Inflammatory macrophage (primary cell): ENCODE measurements around the gene RAB3C.

Source experiments
- DNase-seq, 2 donors: peaks; one replicate each; pipeline ENCODE4 v3.0.0-alpha.2; 2020 to 2022

RAB3C gene

DNA sequence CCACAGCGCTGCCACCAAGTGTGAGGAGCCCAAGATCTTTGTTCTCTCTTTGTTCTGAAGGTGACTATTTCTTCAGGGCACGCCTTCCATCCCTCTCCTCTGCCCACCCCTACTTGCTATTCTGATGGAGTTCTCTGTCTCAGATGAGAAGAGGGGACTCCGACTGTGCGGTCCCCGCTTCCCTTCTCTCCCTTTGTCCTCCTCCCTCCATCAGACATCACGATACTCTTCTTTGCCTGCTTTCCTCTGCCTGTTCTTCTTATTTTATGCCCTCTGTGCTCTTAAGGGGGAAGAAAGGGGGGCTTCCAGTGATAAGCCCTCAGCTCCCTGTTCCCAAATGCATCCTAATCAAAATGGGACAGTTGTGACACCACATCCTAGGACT, 307.8 kb downstream of the RAB3C start:
- DNase-seq, result no peak

DNA sequence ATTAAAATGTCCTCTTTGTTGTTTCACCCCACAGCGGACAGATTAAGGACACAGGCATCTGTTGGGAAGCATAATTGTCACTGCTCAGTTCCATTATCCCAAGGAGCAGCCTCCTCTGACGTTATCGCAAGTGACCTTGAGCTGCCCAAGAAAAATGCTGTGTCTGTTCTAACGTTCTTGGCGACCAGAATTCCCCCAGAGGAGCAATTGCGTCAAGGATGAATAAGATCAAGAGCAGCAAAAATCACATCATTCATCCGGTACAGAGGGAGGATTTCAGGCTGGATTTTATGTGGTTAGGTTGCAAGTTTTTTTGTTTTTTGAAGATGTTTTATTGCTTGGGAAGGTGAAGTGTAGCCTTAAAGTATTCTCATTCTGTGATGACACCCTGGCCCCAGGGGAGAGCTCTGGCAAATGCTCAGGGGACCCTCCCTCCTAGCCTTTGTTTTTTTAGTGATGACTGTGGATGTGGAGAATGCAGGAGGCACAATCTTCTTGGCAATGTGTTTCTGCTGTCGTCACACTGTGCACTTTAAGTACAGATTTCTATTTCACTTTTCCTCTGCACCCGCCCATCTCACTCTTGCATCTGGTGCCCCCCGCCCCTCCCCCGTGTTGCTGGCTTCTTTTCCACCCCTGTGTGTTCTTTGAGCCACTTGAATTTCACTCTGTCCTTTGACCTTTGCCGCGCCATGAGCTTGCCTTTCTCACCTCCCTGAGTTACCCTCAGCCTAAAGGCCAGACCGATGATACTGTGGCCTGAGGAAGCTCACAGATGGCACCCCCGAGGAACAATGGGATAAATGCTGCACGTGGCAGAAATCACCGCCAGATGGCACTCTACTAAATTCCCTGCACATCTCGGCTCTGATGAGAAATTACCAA, 308.5 kb downstream of the RAB3C start:
- peak; percentile 62 to 68 for DNase-seq

GRCh38 chr5:58891971-58892343, 309.1 kb downstream of the RAB3C start:
- DNase-seq, result no peak

DNA sequence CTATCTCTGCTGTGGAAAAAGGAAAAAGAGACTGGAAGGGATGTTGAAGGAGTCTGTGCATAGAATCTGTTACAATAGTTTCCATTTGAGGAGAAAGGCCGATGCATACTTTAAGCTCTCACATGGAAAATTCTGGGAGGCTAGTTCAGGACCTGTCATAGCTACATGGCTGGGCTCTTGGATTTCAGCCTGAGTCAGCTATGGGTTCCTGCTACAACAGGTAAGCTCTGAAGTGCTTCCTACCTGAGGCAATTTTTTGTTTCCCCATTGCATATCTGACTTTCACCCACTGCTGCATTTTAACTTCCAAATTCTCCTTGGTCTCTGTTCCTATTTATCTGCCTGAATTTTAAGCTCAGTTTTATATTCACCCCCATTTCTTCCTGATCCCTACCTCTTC, 310.7 kb downstream of the RAB3C start:
- no peak for DNase-seq

DNA sequence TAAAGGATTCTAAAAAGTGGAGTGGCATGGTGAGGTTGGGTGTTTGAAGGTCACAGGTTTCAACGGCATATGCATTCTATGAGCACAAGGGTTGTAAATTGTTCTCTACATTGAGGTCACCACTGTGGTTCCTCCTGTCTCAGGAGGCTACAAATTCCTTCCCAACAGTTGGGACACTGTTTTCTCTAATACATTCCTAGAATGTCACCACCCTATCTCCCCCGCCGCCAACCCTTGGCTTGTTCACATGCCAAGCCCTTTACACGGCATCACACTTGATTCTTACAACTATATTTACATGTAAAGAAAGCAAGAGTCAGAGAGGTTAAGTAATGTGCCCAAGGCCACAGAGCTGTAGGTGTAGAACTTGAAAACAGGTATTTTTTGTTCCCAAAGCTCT, 315.1 kb downstream of the RAB3C start:
- no peak for DNase-seq

GRCh38 chr5:58898538-58898937, 315.7 kb downstream of the RAB3C start:
- DNase-seq, result no peak

- no peak for DNase-seq
These were observed 318.4 kb downstream of the RAB3C start for GRCh38 chr5:58901271-58901670.

GRCh38 chr5:58902305-58902704, 319.4 kb downstream of the RAB3C start:
- no peak for DNase-seq

GRCh38 chr5:58902765-58903164, 319.9 kb downstream of the RAB3C start:
- DNase-seq, result peak in 1 of 2 donors; percentile 15

DNA sequence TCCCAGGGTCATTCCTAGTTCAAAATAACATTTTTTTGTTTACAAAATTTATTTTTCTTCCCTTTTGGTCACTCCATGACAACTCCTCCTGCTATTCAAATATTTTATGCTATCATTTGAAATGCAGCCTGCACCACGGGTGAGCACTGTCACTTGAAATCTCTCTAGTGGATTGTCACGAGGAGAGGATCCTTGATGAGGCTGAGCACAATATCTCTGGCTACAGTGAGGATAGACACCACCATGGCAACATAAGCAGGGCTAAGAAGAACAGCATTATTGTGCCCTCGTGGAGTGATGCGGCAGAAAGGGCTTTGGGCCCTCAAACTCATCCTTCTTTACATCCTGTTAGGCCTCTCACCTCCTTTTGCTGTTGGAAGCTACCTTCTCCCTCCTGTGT, 321.9 kb downstream of the RAB3C start:
- DNase-seq, result no peak

DNA sequence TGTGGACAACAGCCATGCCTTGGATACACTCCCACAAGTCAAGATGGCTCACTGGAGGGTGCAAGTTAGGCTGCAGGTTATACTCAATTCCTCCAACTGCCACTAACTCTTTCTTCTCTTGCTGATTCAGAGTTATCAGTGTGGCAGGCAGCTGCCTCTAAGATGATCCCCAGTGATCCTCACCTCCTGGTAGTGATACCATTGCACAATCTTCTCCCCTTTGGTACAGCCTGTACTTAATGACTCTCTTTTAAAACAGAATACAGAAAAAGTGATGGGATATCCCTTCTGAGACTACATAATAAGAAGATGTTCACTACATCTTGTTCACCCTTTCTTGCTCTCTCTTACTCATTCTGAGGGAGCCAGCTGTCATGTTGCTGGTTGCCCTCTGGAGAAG, 323.1 kb downstream of the RAB3C start:
- DNase-seq, result no peak
